ENCODE measurements around the gene MS4A2.
"Not testable (repeated sequence)": the region's sequence is repeated elsewhere in the genome, so short reads cannot be mapped to it uniquely, and the experiment has no call there.

The MS4A2 gene

DNA sequence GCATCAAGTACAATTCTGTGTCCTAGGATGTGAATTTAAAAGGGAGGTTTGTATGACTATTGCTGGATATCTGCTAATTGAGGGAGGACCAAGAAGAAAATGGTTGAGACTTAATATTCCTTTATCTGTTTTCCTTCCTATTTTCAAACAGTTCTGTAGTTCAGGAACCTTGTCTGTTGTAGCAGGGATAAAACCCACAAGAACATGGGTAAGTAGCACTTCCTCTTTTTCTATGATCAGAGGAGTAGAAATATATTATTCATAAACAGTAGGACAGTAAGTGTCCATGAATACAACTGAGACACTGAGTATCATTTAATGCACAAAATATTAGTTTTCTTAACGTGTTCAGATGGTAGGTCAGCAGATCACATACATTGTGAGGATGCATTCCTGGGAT lies 24.4 kb upstream of the MS4A2 start:
- TF ChIP-seq, protein P1, sequence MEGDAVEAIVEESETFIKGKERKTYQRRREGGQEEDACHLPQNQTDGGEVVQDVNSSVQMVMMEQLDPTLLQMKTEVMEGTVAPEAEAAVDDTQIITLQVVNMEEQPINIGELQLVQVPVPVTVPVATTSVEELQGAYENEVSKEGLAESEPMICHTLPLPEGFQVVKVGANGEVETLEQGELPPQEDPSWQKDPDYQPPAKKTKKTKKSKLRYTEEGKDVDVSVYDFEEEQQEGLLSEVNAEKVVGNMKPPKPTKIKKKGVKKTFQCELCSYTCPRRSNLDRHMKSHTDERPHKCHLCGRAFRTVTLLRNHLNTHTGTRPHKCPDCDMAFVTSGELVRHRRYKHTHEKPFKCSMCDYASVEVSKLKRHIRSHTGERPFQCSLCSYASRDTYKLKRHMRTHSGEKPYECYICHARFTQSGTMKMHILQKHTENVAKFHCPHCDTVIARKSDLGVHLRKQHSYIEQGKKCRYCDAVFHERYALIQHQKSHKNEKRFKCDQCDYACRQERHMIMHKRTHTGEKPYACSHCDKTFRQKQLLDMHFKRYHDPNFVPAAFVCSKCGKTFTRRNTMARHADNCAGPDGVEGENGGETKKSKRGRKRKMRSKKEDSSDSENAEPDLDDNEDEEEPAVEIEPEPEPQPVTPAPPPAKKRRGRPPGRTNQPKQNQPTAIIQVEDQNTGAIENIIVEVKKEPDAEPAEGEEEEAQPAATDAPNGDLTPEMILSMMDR (IDR thresholded peaks at IDR 0.05; ENCODE audit: control insufficient read depth, insufficient read depth, low read depth, low read length, missing control alignments): no peak
- no peak overlapping the region for H3K4me3 ChIP-seq (ENCODE audit: control insufficient read depth, low read depth, low read length)
- DNase-seq (ENCODE audit: low read depth): no peak

DNA sequence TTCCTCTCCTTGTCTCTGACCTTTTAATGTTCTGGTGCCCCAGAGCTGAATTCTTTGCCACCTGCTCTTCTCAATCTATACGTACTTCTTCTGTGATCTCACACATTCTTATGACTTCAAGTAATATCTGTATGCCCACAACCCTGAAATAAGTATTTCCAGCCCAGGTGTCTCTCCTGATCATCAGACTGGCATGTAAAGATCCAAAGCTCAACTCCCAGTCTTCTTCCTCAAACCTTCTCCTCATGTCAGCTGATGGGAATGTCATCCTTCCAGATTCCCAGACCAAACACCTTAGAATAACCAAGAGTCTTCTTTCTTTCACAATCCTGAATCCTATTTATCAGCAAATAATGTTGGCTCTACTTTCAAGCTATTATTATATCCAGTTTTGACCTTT lies 22.7 kb upstream of the MS4A2 start:
- no peak overlapping the region for H3K4me3 ChIP-seq (ENCODE audit: control insufficient read depth, low read depth, low read length)
- TF ChIP-seq, protein P1 (IDR thresholded peaks at IDR 0.05; ENCODE audit: control insufficient read depth, insufficient read depth, low read depth, low read length, missing control alignments): no peak
- DNase-seq (ENCODE audit: low read depth): no peak

DNA sequence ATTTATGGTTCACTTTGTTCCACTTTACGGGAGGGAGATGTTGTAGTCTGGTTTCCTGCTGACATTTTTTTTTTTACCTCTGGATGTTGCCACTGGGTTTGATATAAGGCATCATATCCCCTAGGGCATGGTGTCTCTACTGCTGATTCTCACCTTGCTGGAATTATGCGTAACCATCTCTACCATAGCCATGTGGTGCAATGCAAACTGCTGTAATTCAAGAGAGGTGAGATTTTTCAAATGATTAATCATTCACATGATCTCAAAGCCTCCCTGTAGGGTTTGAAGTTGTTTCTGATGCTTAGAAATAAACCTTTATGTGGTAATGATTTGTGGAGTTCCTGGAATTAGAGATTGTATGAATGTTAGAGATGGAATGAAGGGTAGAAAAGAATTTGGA lies 19.0 kb upstream of the MS4A2 start:
- DNase-seq (ENCODE audit: low read depth): no peak
- H3K4me3 ChIP-seq (ENCODE audit: control insufficient read depth, low read depth, low read length): no peak overlapping the region
- TF ChIP-seq, protein P1 (IDR thresholded peaks at IDR 0.05; ENCODE audit: control insufficient read depth, insufficient read depth, low read depth, low read length, missing control alignments): no peak

DNA sequence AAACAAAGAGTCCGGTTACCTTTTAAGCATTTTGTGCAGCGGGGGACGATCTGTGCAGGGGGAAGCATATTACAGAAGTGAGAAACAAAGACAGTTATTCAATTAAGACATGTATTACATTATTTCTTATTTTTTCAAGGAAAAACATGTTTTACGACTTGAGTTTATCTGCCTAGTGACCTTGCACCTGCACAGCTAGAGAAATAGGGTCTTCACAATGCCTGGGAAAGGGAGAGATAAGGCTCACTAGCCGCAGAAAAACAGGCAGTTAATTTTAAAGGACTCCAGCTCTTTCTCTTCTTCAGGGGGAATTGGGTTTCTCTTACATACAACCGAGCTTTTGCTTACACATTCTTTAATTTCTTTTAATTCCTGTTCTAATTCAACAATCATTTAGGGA lies 16.8 kb upstream of the MS4A2 start:
- not testable (repeated sequence) for DNase-seq (ENCODE audit: low read depth); H3K4me3 ChIP-seq (ENCODE audit: control insufficient read depth, low read depth, low read length)

DNA sequence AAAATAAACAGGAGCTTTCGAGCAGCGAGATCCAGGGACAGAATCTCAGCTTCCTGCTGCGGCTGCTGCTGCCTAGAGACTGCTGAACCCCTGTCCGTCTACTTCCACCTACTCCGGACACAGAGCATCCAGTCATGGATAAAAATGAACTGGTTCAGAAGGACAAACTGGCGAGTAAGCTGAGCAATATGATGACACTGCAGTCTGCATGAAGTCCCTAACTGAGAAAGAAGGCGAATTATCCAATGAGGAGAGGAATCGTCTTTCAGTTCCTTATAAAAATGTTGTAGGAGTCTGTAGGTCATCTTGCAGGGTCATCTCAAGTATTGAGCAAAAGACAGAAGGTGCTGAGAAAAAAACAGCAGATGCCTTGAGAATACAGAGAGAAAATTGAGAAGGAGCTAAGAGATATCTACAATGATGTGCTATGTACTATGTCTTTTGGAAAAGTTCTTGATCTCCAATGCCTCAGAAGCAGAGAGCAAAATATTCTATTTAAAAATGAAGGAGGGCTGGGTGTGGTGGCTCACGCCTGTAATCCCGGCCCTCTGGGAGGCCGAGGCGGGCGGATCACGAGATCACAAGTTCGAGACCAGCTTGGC lies 11.1 kb upstream of the MS4A2 start:
- TF ChIP-seq, protein P1 (IDR thresholded peaks at IDR 0.05; ENCODE audit: control insufficient read depth, insufficient read depth, low read depth, low read length, missing control alignments): no peak

DNA sequence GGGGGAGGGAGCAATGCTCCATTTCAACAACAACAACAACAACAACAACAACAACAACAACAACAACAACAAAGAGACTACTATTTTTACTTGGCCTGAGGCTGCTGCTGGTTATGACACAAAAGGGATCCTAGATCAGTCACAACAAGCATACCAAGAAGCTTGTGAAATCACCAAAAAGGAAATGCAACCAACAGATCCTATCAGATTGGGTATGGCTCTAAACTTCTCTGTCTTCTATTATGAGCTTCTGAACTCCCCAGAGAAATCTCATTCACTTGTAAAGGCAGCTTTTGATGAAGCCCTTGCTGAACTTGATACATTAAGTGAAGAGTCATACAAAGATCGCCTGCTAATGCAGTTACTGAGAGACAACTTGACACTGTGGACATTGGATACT lies 10.5 kb upstream of the MS4A2 start:
- TF ChIP-seq, protein P1 (IDR thresholded peaks at IDR 0.05; ENCODE audit: control insufficient read depth, insufficient read depth, low read depth, low read length, missing control alignments): no peak
- no peak for DNase-seq (ENCODE audit: low read depth)
- H3K4me3 ChIP-seq (ENCODE audit: control insufficient read depth, low read depth, low read length): no peak overlapping the region

More for the DNA sequence above, 11.1 kb upstream of the MS4A2 start:
- no peak for DNase-seq (ENCODE audit: low read depth)
- H3K4me3 ChIP-seq (ENCODE audit: control insufficient read depth, low read depth, low read length): no peak overlapping the region

DNA sequence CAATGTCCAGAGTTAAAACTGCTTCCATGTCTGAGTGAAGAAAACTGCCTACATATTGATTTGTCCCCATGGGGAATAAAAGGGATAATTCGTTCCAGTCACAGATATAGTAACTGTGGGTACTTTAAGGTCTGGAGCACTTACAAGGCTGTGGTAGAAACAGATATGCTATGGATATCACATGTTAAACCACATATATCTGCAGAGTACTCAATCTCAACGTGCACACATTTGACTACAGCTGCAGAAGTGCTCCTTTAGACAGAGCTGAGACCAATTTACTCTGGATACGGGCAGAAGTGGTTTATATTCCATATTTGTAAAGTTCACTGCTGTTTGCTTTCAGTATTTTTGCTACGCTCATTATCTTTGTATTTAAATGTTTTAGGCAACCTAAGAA lies 9.7 kb upstream of the MS4A2 start:
- TF ChIP-seq, protein P1 (IDR thresholded peaks at IDR 0.05; ENCODE audit: control insufficient read depth, insufficient read depth, low read depth, low read length, missing control alignments): no peak
- DNase-seq (ENCODE audit: low read depth): no peak
- no peak overlapping the region for H3K4me3 ChIP-seq (ENCODE audit: control insufficient read depth, low read depth, low read length)

All from AG09309 (cell line).